ENCODE measurements around the gene EXOC5. TPM values are rescaled to one million over a fixed set of nuclear protein-coding genes. Genes with fewer than 3 reads are reported as not detected.

The EXOC5 gene
- total RNA-seq, 4 donors from 2014 or later: 20.6 to 35.8 (median 30.3) TPM

DNA sequence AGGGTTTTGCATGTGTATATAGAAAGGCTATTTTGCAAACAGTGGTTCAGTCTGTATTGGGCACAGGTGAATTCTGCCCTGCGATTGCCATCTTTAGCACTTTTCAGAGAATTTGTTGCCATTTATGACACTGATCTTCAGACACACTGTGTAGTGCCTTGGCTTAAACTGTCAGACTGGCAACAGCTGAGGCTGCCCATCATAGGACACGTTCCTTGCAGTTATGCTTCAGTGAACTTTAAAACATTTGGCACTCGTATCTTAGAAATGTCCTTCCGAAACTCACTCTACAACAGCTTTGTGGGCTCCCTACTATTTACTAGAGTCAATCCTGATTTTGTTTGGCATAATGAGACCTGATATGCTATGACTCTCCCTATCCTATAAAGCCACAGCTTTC, 29.1 kb upstream of the EXOC5 start:
- no peak overlapping the region for H3K4me3 ChIP-seq
- no peaks in the 10 kb centered on the region for H3K27me3 ChIP-seq
- no peaks in the 10 kb centered on the region for H3K36me3 ChIP-seq
- H3K27ac ChIP-seq: no peak overlapping the region
- no peak for DNase-seq
- TF ChIP-seq POLR2A (IDR thresholded peaks at IDR 0.05): no peak
- TF ChIP-seq, protein P1, sequence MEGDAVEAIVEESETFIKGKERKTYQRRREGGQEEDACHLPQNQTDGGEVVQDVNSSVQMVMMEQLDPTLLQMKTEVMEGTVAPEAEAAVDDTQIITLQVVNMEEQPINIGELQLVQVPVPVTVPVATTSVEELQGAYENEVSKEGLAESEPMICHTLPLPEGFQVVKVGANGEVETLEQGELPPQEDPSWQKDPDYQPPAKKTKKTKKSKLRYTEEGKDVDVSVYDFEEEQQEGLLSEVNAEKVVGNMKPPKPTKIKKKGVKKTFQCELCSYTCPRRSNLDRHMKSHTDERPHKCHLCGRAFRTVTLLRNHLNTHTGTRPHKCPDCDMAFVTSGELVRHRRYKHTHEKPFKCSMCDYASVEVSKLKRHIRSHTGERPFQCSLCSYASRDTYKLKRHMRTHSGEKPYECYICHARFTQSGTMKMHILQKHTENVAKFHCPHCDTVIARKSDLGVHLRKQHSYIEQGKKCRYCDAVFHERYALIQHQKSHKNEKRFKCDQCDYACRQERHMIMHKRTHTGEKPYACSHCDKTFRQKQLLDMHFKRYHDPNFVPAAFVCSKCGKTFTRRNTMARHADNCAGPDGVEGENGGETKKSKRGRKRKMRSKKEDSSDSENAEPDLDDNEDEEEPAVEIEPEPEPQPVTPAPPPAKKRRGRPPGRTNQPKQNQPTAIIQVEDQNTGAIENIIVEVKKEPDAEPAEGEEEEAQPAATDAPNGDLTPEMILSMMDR (IDR thresholded peaks at IDR 0.05): no peak
- no peaks in the 10 kb centered on the region for H3K9me3 ChIP-seq
- no peaks in the 10 kb centered on the region for H3K4me1 ChIP-seq

DNA sequence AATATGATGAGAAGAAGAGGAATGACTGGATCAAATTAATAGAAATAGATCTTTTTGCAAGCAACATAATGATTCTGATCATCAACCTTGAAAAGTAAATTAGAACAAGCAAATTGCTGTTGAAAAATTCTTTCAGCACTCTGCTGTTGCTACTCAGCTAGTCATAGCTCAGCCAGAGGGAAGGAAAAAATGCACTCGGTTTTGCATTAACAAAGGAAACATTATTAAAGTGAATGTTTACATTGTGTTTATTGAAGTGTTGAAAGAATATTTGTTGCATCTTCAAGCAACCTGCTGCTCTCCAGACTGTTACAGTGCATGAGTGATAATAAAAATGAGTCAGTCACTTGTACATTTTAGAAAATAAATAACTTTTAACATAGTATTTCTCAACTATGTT, 26.5 kb upstream of the EXOC5 start:
- H3K36me3 ChIP-seq: no peaks in the 10 kb centered on the region
- DNase-seq: no peak
- H3K27ac ChIP-seq: no peak overlapping the region
- no peaks in the 10 kb centered on the region for H3K9me3 ChIP-seq
- TF ChIP-seq, protein P1 (IDR thresholded peaks at IDR 0.05): no peak
- no peak for TF ChIP-seq POLR2A (IDR thresholded peaks at IDR 0.05)
- H3K27me3 ChIP-seq: no peaks in the 10 kb centered on the region
- no peak overlapping the region for H3K4me3 ChIP-seq
- H3K4me1 ChIP-seq: peaks cover 0 to 4% (median 0%) of the 10 kb centered on the region in 4 donors

DNA sequence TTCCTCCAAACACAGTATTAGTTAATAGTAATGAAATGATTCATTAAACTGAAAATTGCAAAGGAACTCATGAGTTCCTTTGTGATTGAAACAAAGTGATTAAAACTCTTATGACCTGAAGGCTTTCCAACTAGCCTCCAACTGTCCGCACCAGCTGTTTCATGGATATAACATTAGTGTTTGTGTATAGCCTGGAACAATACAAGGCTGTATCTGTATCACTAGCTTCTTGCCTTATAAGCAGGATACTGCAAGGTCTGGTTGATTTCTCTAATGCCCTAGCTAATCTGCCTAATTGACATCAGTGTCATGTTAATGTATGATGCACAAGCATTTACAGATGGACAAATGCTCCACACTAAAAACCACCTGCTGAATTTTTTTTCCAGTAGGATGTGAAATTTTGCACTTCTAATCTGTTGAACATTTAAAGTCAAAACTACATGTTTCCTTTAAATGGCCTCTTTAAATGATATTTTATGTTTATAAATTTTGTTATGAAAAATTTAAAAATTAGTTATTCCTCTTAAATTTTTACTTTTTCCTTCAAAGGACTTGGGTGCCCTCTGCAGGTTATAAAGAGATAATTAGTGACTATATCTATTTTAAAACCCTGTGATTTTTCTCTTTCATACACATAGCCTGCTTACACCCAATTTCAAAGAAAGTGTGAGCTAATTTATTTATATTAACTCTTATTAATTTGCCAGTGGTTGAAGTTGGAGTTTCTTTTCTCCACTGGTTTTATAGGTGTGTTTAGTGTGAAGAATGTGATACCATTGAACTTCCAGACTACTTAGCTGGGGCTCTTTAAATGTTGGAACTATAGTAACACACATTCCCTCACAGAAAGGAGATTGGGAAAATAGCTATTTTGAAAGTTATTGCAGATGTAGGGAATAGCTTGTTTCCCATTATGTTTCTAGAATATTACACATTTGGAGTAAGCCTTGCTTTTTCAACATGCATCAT, 25.4 kb upstream of the EXOC5 start:
- H3K4me1 ChIP-seq: peaks cover 0 to 4% (median 0%) of the 10 kb centered on the region in 4 donors

DNA sequence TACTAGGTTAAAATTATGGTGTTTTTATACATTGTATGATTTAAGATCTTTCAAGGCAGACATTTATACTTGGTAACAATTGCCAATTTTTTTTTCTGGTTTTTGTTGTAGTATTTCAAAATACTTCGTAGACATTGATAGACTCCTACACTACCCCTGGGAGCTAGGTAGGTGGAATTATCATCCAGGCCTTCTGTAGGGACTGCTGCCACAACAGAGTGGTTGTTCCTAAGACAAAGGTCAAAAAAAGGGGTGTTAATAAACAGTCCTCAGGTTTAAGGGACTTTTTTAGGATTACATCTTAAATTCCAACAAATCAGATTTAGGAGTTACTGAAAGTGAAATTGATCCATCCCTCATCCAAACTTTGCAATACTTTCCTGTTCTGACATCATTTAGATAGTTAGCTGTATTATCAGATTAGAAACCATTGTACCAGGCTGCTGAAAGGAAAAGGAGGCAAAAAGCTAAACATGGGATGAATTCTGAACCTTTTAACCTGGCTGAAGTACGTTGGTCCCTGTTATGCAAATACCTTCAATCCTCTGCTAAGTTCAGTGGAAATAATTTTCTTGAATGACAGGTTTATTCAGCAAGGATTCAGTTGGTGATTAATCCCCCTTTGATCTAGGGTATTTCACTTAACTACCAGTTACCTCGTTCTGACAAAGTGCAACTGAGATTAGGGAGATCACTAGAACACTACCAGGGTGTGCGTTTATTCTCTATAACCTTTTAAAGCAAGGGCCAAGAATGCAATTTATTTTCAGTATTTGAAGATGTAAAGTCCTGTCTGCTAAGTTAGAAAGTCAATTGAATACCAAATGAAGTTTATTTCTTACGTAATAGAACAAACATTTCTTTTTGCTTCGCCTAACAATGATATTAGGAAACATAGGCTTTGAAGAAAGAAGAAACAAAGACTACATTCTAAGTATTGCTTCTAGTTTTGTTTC, 23.3 kb upstream of the EXOC5 start:
- Histone ChIP-seq H3K9me3 (no peaks in the 10 kb centered on the region), H3K27ac (no peak overlapping the region), H3K27me3 (no peaks in the 10 kb centered on the region), H3K4me1 (peaks cover 0 to 4% (median 0%) of the 10 kb centered on the region in 4 donors), H3K36me3 (peaks cover 0 to 15% (median 0%) of the 10 kb centered on the region in 3 donors), H3K4me3 (no peak overlapping the region)
- DNase-seq: no peak
- TF ChIP-seq, protein P1 (IDR thresholded peaks at IDR 0.05): no peak

More for the DNA sequence above, 25.4 kb upstream of the EXOC5 start:
- H3K9me3 ChIP-seq: no peaks in the 10 kb centered on the region
- DNase-seq: no peak
- TF ChIP-seq, protein P1 (IDR thresholded peaks at IDR 0.05): peak in 3 of 6 experiments; percentile 4 to 34 (median 22)
- TF ChIP-seq POLR2A (IDR thresholded peaks at IDR 0.05): no peak
- H3K36me3 ChIP-seq: peaks cover 0 to 4% (median 0%) of the 10 kb centered on the region in 3 donors
- no peaks in the 10 kb centered on the region for H3K27me3 ChIP-seq
- H3K4me3 ChIP-seq: no peak overlapping the region
- no peak overlapping the region for H3K27ac ChIP-seq

DNA sequence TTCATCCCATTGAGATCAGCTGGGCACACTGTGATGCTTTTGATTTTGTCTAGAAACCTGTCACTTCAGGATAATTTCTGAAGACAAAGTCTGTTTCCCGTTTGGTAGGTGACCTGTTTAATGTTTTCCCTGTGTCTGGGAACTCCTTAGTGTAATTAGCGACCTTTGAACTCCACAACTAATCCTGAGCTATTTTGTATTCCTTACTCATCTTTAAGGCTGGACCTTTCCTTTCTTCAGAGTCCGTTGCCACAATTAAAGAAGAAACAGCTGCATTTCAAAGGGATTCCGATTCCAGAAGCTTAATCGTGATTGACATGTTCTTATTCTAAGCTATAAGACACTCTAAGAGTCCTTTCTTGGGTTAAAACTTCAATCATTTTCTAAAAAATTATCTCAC, 22.0 kb upstream of the EXOC5 start:
- Histone ChIP-seq H3K27ac (peak overlapping the region in 1 of 4 donors; percentile 34), H3K4me1 (peaks cover 0 to 4% (median 0%) of the 10 kb centered on the region in 4 donors), H3K27me3 (no peaks in the 10 kb centered on the region), H3K36me3 (peaks cover 0 to 26% (median 0%) of the 10 kb centered on the region in 3 donors), H3K4me3 (no peak overlapping the region), H3K9me3 (no peaks in the 10 kb centered on the region)
- no peak for DNase-seq
- TF ChIP-seq POLR2A (IDR thresholded peaks at IDR 0.05): no peak
- TF ChIP-seq, protein P1 (IDR thresholded peaks at IDR 0.05): no peak
